NCI-H128 (cell line): ENCODE results near the gene RAP1GAP2.
A peak's percentile ranks its signal among the peaks of the same experiment; 100 is the strongest.
"Not testable (repeated sequence)": the region's sequence is repeated elsewhere in the genome, so short reads cannot be mapped to it uniquely, and the experiment has no call there.

Source experiments
- DNase-seq: peaks from one replicate; lab custom pipeline; 2025; ENCODE audit not compliant: unreplicated experiment; lab: John Stamatoyannopoulos, UW

RAP1GAP2 gene

GRCh38 chr17:3035256-3035967 is 239.2 kb downstream of the RAP1GAP2 start:
- DNase-seq: no peak

DNA sequence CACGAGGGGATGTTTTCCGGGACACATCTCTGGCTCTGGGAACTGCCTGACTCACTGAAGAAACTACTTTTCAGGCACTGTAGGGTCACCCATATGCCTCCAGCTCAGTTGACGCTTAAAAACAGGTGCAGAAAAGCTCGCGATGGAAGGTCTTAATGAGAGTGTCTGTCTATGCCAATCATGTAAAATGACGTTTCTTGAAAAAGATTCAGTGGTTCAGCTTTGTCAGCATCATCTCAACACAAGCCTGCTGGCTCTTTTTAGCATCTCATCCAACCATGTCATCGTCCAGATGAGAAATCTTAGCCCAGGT is 239.7 kb downstream of the RAP1GAP2 start:
- no peak for DNase-seq

- DNase-seq: no peak
Observed at GRCh38 chr17:3036800-3037199, 240.6 kb downstream of the RAP1GAP2 start.

GRCh38 chr17:3037259-3037658 is 241.0 kb downstream of the RAP1GAP2 start:
- no peak for DNase-seq

DNA sequence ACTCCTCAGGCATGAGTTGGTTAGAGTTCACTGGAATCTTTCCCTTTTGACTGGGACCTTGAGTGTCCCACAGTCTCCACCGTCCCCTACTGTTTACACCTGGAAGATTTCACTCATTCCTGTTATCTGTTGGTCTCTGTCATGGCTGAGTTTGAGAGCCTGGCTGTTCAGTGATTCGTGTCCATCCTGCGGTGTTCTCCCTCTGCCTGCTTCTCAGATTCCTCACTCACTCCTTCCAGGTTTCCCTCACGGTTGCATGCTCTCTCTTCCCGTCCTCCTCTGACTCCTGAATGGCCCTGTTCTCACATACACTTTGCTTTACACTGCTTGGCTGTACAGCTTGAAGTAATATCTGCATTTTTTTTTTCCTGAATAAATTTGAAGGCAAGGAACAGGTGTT is 242.7 kb downstream of the RAP1GAP2 start:
- DNase-seq: no peak

DNA sequence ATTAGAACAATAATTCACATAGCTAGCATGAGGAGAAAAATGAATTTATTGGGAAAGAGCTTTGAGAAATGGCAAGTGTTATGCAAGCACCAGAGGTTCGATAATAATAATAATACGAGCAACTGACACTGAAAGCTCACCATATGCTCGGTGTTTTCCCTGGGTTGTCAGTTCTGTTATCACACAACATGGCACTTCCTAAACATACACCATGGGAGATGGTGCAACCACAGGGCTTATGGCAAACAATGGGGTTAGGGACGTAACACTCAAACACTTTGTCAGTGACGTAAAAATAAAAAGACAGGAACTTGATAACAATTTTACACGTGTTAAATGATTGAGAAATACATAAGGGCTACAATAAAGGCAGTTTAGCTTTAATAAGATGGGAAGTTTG is 243.5 kb downstream of the RAP1GAP2 start:
- no peak for DNase-seq

DNA sequence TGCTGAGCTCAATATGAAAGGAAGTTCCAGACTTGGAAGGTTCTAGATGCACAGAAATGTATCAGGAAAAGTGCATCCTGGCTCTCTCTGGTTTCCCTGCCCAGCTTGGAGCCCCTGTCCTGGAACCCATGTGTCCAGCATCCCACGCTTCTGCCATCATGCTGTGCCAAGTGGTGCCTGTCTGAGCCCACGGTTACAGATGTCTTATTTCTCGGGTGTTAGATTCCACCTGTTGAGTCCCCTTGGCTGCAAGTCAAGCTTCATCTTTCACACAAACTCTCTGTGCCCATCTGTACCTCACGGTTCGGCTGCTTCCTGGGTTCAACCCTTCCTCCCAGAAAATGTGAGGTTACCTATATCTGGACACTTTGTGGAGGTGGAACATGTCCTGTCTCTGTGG is 244.6 kb downstream of the RAP1GAP2 start:
- DNase-seq: no peak

DNA sequence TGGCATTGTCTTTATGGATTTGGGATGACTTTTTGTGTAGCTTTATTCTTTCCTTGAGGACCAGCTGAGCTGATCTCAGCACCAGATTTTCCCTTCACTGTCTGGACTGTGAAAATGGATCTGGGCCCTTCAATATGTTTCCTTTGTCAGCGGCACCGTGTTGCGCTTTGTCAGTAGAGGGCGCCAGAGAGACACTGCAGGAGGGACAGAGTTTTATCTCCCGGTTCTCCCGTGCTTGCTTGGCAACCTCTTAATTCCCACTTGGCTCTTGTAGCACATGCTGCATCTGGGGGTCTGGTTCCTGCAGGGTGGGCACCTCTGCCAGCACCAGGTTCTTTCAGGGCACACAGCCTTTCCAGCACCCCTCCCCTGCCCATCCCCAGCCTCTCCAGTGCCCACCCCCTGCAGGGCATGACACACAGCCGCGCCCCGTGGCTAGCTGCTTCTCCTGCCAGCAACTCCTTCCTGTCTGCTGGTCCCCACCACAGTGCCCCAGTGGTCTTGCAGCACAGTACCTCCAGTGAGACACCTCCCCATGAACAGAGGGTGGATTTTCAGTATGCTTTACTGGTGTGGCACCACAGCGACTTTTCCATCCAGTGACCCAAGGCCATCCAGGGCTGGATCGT is 247.6 kb downstream of the RAP1GAP2 start:
- DNase-seq: no peak

DNA sequence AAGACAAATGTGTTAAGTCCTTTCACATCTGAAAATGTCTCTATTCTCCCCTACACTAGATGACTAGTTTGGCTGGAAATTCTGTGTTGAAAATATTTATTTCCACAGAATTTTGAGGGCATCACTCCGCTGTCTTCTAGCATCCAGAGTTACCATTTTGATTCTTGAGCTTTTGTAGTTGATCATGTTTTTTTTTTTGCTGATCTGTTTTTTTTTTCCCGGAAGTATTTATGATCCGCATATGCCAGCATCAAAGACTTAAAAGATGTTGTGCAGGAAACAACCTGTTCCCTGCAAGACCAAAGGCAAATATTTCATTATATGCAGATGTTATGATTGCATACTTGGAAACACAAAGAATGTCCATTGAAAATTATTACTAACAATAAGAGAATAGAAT is 250.5 kb downstream of the RAP1GAP2 start:
- DNase-seq: no peak

- DNase-seq: peak; percentile 79
Observed at GRCh38 chr17:3048727-3049471, 252.7 kb downstream of the RAP1GAP2 start.

DNA sequence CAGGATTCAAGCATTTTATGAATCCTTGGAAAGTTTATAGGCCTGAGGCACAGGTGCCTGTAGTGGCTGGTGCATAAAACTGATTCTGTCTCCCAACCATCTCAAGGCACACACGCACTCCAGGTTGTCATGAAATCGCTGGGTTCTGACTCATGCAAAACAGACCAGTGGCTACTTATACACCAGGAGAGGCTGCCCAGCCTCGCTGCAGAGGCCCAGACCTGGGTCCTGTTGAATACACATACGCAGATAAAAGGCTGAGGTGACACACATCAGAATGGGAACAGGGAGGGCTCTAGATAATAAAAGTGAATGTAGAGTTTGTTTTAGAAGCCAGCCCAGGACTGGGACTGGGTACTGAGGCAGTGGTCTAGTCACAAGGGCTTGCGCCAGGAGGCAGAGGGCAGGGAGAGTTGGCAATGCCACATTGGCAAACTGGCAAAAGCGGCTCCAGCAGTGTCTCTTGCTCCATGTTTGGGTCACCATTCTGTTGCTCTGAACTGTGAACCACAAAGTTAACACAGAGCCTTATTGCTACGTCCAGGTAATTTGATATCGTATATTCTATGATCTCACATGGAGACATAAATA is 253.6 kb downstream of the RAP1GAP2 start:
- no peak for DNase-seq

DNA sequence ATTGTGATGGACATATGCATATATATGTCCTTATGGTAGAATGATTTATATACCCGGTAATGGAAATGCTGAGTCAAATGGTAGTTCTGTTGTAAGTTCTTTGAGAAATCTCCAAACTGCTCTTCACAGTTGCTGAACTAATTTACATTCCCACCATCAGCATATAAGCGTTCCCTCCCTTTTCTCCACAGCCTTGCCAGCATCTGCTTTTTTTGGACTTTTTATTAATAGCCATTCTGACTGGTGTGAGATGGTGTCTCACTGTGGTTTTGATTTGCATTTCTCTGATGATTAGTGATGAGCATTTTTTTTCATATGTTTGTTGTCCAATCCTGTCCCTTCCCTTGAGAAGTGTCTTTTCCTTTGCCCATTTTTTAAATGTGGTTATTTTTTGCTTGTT is 258.6 kb downstream of the RAP1GAP2 start:
- not testable (repeated sequence) for DNase-seq

- DNase-seq: not testable (repeated sequence)
Observed at GRCh38 chr17:3062824-3063377, 266.7 kb downstream of the RAP1GAP2 start.

GRCh38 chr17:3063507-3063906 is 267.3 kb downstream of the RAP1GAP2 start, which contains the start of gene OR1D5:
Gene OR1D5 (minus strand): TSS chr17:3063607. CDS start chr17:3063607, 0 bp downstream.
- not testable (repeated sequence) for DNase-seq

DNA sequence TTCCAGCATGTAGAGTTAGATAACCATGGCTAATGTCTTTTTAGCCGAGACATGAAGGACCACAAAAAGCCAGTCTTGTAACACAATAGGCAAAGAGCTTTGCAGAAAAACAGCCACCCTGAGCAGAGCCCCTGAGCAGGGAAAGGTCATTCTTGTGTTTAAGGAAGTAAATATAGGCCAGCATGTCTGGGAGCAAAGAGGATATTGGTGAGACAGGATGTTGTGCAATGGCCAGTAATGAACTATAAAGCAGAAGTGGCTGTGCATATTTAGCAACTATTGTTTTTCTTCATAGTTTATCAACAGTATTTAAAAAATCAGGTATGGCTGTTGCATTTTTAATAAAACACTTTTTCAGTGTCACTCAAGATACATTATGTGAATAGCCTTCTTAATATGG is 269.0 kb downstream of the RAP1GAP2 start:
- DNase-seq: not testable (repeated sequence)

- not testable (repeated sequence) for DNase-seq
Observed at GRCh38 chr17:3073850-3074249, 277.6 kb downstream of the RAP1GAP2 start.
